ENCODE results near the gene SIPA1L3.

- TF ChIP-seq CTCF (IDR thresholded peaks at IDR 0.05; ENCODE audit: low read depth, low read length), result no peak
- TF ChIP-seq EZH2phosphoT487 (IDR thresholded peaks at IDR 0.05; ENCODE audit: low read depth), result no peak
Measured at GRCh38 chr19:37896180-37896579, 10.8 kb upstream of the SIPA1L3 start.

Measured in OCI-LY3 (cell line).